Right lobe of liver (tissue), 6 donors: Measurements from ENCODE around the gene COL4A6. TPM values are rescaled to one million over a fixed set of nuclear protein-coding genes. Genes with fewer than 3 reads are reported as not detected.

Experiments used
- ATAC-seq, 4 donors: fragments of 200-7000 bp; cut with Tn5 transposase; one replicate each; pipeline ENCODE4 v1.9.1; 2020; ENCODE audit warnings: mild to moderate bottlenecking in 4 of 4, moderate library complexity in 4 of 4
- DNase-seq, 3 donors: peaks; one replicate each; pipeline ENCODE4 v3.0.0-alpha.2; 2020
- H3K27ac ChIP-seq, 3 donors: fragments of 200-600 bp; one replicate each; pipeline ENCODE4 v1.8.0; 2022
- H3K27me3 ChIP-seq, 2 donors: fragments of 200-600 bp; one replicate each; pipeline ENCODE4 v1.8.0; 2022
- H3K36me3 ChIP-seq, 4 donors: fragments of 200-600 bp; sonication (generic) in 1 of 4; one replicate each; pipeline versions ENCODE4 v1.5.1 to v1.8.0; 2017 to 2022; ENCODE audit warnings: control low read depth in 1 of 4
- H3K4me1 ChIP-seq, 4 donors: fragments of 200-600 bp; sonication (generic) in 1 of 4; one replicate each; pipeline versions ENCODE4 v1.5.1 to v1.8.0; 2017 to 2022; ENCODE audit warnings: control low read depth in 1 of 4
- H3K4me3 ChIP-seq, 3 donors: fragments of 200-600 bp; one replicate each; pipeline ENCODE4 v1.8.0; 2022
- H3K9me3 ChIP-seq, 4 donors: fragments of 200-600 bp; sonication (generic) in 1 of 4; one replicate each; pipeline versions ENCODE4 v1.5.1 to v1.8.0; 2017 to 2022; ENCODE audit warnings: control low read depth in 1 of 4
- CTCF ChIP-seq, 4 donors: fragments of 200-600 bp in 3 of 4; fragments of 450-650 bp in 1 of 4; IDR thresholded peaks; one replicate each; pipeline versions ENCODE4 v1.5.1 to v1.8.0; 2016 to 2022; ENCODE audit warnings: antibody characterized with exemption in 4 of 4, mild to moderate bottlenecking in 2 of 4
- POLR2A ChIP-seq: fragments of 450-650 bp; IDR thresholded peaks from one replicate; pipeline ENCODE4 v1.6.1; 2017; ENCODE audit warnings: antibody characterized with exemption, mild to moderate bottlenecking
- WGBS: methylation state at CpG from one replicate; pipeline ENCODE4 v1.1.6; 2018; ENCODE audit warnings: low coverage, low lambda C conversion rate; ENCODE audit not compliant: insufficient coverage; ENCODE audit errors: missing lambda C conversion rate; 5-methylcytosine and 5-hydroxymethylcytosine counted together
- intact Hi-C, 2 donors: fragments of 100-400 bp; cut with DNase I; formaldehyde crosslinking; loops; one replicate each; pipeline versions ENCODE4 v1.11.2 to v1.14.1; 2022
- total RNA-seq, 6 experiments: library from RNA; depleted of rRNA in 2 of 6; stranded (reverse); fragments of >200 nt in 2 of 6; fragmentation: NEBNext Ultra II Directional in 3 of 6; extraction: Animal tissue kit (Norgen Biotek cat#: 25700) in 3 of 6; gene quantifications; one replicate each; pipeline versions ENCODE4 v1.1.0 to v1.2.4, GENCODE V29; 2016 to 2023
- donor health status: DM: no; HTN: yes; CAD: no.
- donor health status: DM: no; HTN: no; CAD: no.
- donor health status: DM: no; HTN: no; CAD: no.
- donor health status: DM: no; HTN: yes; CAD: no.
- donor health status: DM: no; HTN: yes; CAD: no.

Gene COL4A6
- total RNA-seq, 6 experiments from 2014 or later, result 0.02 to 0.05 TPM; not detected in 4

- ATAC-seq, result no peak
- H3K4me1 ChIP-seq, result no peaks in the 10 kb centered on the region
- intact Hi-C loops, result no loop called here
- no peak for TF ChIP-seq CTCF (IDR thresholded peaks at IDR 0.05)
- TF ChIP-seq POLR2A, result no peak
- no peak for DNase-seq
- no peaks in the 10 kb centered on the region for H3K9me3 ChIP-seq
- H3K27me3 ChIP-seq, result no peaks in the 10 kb centered on the region
- 100% methylated on average over 1 of the region's 5 CpGs for WGBS
- H3K4me3 ChIP-seq, result no peak overlapping the region
- H3K36me3 ChIP-seq, result no peaks in the 10 kb centered on the region
- no peak overlapping the region for H3K27ac ChIP-seq
These were observed 277.9 kb downstream of the COL4A6 start for GRCh38 chrX:108160309-108160708.

- Histone ChIP-seq H3K27ac (no peak overlapping the region), H3K36me3 (no peaks in the 10 kb centered on the region), H3K27me3 (no peaks in the 10 kb centered on the region), H3K9me3 (no peaks in the 10 kb centered on the region), H3K4me1 (no peaks in the 10 kb centered on the region), H3K4me3 (no peak overlapping the region)
- WGBS, result 80% methylated on average over 6 of the region's 11 CpGs
- TF ChIP-seq CTCF (IDR thresholded peaks at IDR 0.05) (no peak), POLR2A (no peak)
- ATAC-seq (no peak), DNase-seq (no peak)
- intact Hi-C loops, result no loop called here
These were observed 279.1 kb downstream of the COL4A6 start for GRCh38 chrX:108159028-108159670.

- no peaks in the 10 kb centered on the region for H3K27me3 ChIP-seq
- 85% methylated on average over 3 of the region's 3 CpGs for WGBS
- H3K9me3 ChIP-seq, result no peaks in the 10 kb centered on the region
- no peak overlapping the region for H3K27ac ChIP-seq
- no peak for ATAC-seq
- TF ChIP-seq CTCF (IDR thresholded peaks at IDR 0.05) (no peak), POLR2A (no peak)
- H3K4me3 ChIP-seq, result no peak overlapping the region
- DNase-seq, result no peak
- H3K4me1 ChIP-seq, result no peaks in the 10 kb centered on the region
- intact Hi-C loops, result no loop called here
- no peaks in the 10 kb centered on the region for H3K36me3 ChIP-seq
These were observed 280.6 kb downstream of the COL4A6 start for GRCh38 chrX:108157628-108158027.

GRCh38 chrX:108156934-108157466, 281.2 kb downstream of the COL4A6 start:
- 100% methylated on average over 1 of the region's 8 CpGs for WGBS
- peak in 1 of 4 donors; percentile 17 for ATAC-seq
- no peak for DNase-seq
- H3K9me3 ChIP-seq, result no peaks in the 10 kb centered on the region
- intact Hi-C loops, result no loop called here
- H3K27ac ChIP-seq, result no peak overlapping the region
- no peak for TF ChIP-seq CTCF (IDR thresholded peaks at IDR 0.05)
- no peak for TF ChIP-seq POLR2A
- H3K27me3 ChIP-seq, result no peaks in the 10 kb centered on the region
- H3K4me3 ChIP-seq, result no peak overlapping the region
- H3K4me1 ChIP-seq, result no peaks in the 10 kb centered on the region
- H3K36me3 ChIP-seq, result no peaks in the 10 kb centered on the region
